Activated CD8-positive, alpha-beta T cell treated with anti-CD3 and anti-CD28 coated beads for 36 hours (primary cell): Measurements from ENCODE around the gene ATRN. TPM values are rescaled to one million over a fixed set of nuclear protein-coding genes. Genes with fewer than 3 reads are reported as not detected.

Source experiments
- ATAC-seq: fragments of 200-7000 bp; cut with Tn5 transposase; one replicate; pipeline ENCODE4 v1.10.0; 2021; ENCODE audit warnings: mild to moderate bottlenecking, moderate library complexity
- CTCF ChIA-PET: fragments of 350-600 bp; sonication (Branson Sonifier 250); formaldehyde crosslinking; loops from one replicate; lab custom pipeline; 2021; ENCODE audit warnings: antibody characterized with exemption; lab: Charles Lee
- POLR2A ChIA-PET: fragments of 350-600 bp; sonication (Branson Sonifier 250); formaldehyde crosslinking; loops from one replicate; lab custom pipeline; 2021; ENCODE audit warnings: antibody characterized with exemption; lab: Charles Lee
- DNase-seq: peaks from one replicate; pipeline ENCODE4 v3.0.0-alpha.2; 2020
- H3K27ac Mint-ChIP-seq: one replicate; pipeline ENCODE4 v1.8.0; 2021; ENCODE audit warnings: mild to moderate bottlenecking, mixed read lengths
- H3K27me3 Mint-ChIP-seq: one replicate; pipeline ENCODE4 v1.8.0; 2021; ENCODE audit warnings: mixed read lengths
- H3K36me3 Mint-ChIP-seq: one replicate; pipeline ENCODE4 v1.8.0; 2021; ENCODE audit warnings: low read depth, mixed read lengths
- H3K4me1 Mint-ChIP-seq: one replicate; pipeline ENCODE4 v1.8.0; 2021; ENCODE audit warnings: low read depth, mixed read lengths
- H3K4me3 Mint-ChIP-seq: one replicate; pipeline ENCODE4 v1.8.0; 2021; ENCODE audit warnings: mild to moderate bottlenecking, moderate library complexity, mixed read lengths
- H3K9me3 Mint-ChIP-seq: one replicate; pipeline ENCODE4 v1.8.0; 2021; ENCODE audit warnings: mixed read lengths
- intact Hi-C: fragments of 100-400 bp; cut with micrococcal nuclease; formaldehyde crosslinking; loops from one replicate; pipeline ENCODE4 v1.10.0; 2022
- total RNA-seq, 2 experiments: library from RNA; stranded (reverse); gene quantifications; one replicate each; pipeline ENCODE4 v1.2.3, GENCODE V29; 2021
- TF ChIP-seq, protein P1 (sequence below): fragments of 200-600 bp; IDR thresholded peaks from one replicate; pipeline ENCODE4 v1.8.0; 2022; ENCODE audit warnings: antibody characterized with exemption, mild to moderate bottlenecking

The ATRN gene
- total RNA-seq, 2 experiments from 2014 or later = 8.2 to 8.6 TPM

DNA sequence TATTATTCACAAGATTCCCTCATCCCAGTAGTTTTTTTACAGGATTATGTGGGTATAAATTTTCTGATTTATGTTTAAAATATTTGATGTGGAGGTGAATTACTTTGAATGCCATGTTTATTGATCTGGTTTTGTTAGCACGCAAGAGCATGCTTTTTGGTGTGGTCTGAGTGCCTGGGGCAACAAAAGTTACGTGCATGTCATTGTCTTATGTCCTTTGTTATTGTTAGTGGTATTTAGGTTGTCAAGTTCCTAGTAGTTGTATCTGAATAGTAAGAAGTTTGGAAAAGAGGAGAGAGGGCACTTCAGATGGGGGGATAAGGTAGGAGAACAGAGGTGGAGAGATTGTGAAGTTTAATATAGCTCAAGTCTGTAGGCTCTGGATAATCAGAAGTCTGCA, 95.0 kb downstream of the ATRN start:
- no peak overlapping the region for H3K27ac Mint-ChIP-seq

DNA sequence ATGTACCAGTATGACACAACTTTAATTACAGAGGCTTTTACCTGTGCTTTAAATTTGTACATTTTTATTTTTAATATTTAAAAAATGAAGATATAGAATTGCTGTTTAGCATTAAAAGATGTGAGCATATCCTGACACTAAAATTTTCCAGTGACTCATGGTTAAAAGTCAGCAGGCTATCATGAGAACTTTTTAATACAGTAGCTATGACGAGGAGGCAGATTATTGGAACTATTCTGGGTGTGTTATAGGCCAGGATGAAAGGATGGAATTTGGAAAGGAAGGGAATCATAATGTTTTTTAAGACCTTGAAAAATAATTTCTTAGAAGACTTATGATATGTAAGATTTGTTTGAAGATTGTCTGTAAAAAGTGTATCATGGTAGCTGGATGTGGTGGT, 101.3 kb downstream of the ATRN start:
- Mint-ChIP-seq H3K4me1 (peaks cover 3% of the 10 kb centered on the region), H3K27me3 (no peaks in the 10 kb centered on the region), H3K36me3 (peaks cover 16% of the 10 kb centered on the region), H3K4me3 (no peak overlapping the region), H3K27ac (no peak overlapping the region), H3K9me3 (no peaks in the 10 kb centered on the region)
- DNase-seq (no peak), ATAC-seq (no peak)
- TF ChIP-seq, protein P1, sequence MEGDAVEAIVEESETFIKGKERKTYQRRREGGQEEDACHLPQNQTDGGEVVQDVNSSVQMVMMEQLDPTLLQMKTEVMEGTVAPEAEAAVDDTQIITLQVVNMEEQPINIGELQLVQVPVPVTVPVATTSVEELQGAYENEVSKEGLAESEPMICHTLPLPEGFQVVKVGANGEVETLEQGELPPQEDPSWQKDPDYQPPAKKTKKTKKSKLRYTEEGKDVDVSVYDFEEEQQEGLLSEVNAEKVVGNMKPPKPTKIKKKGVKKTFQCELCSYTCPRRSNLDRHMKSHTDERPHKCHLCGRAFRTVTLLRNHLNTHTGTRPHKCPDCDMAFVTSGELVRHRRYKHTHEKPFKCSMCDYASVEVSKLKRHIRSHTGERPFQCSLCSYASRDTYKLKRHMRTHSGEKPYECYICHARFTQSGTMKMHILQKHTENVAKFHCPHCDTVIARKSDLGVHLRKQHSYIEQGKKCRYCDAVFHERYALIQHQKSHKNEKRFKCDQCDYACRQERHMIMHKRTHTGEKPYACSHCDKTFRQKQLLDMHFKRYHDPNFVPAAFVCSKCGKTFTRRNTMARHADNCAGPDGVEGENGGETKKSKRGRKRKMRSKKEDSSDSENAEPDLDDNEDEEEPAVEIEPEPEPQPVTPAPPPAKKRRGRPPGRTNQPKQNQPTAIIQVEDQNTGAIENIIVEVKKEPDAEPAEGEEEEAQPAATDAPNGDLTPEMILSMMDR = no peak
- CTCF ChIA-PET = interaction anchor here (3.5 kb wide), 1 partner anchor 8 kb away, joined by 16 read pairs; no protein-coding TSS in a partner anchor
- POLR2A ChIA-PET = no interaction called here
- intact Hi-C loops = no loop called here

More for the DNA sequence above, 95.0 kb downstream of the ATRN start:
- TF ChIP-seq, protein P1 = no peak
- Mint-ChIP-seq H3K27me3 (no peaks in the 10 kb centered on the region), H3K9me3 (no peaks in the 10 kb centered on the region), H3K4me1 (no peaks in the 10 kb centered on the region), H3K4me3 (no peak overlapping the region), H3K36me3 (peaks cover 5% of the 10 kb centered on the region)
- CTCF ChIA-PET = no interaction called here
- intact Hi-C loops = no loop called here
- no peak for DNase-seq
- POLR2A ChIA-PET = interaction anchor here (0.6 kb wide), 1 partner anchor 175 kb away, joined by 3 read pairs; no protein-coding TSS in a partner anchor
- ATAC-seq = no peak

DNA sequence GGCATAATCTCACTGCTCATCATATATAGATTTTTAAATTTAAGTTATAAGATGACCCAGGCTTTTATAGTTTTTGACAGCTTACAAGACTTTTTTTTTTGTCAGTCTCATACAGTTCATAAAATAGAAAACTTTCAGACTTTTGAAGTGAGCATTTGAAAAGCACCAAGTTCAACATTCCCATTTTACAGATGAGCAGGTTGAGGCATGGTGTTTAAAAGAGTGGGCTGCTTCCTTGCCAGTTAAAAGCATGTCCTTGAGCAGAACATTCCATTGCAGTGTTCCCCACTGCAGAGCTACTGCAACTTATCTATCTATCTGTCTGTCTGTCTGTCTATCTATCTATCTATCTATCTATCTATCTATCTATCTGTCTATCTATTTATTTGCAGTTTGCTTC, 105.5 kb downstream of the ATRN start:
- Mint-ChIP-seq H3K27me3 (no peaks in the 10 kb centered on the region), H3K9me3 (no peaks in the 10 kb centered on the region), H3K4me3 (no peak overlapping the region), H3K36me3 (peaks cover 19% of the 10 kb centered on the region), H3K27ac (no peak overlapping the region), H3K4me1 (peaks cover 3% of the 10 kb centered on the region)
- DNase-seq (no peak), ATAC-seq (no peak)
- intact Hi-C loops = no loop called here
- ChIA-PET POLR2A (no interaction called here), CTCF (interaction anchor here (1.1 kb wide), 1 partner anchor 13 kb away, joined by 3 read pairs; no protein-coding TSS in a partner anchor)
- TF ChIP-seq, protein P1 = no peak

DNA sequence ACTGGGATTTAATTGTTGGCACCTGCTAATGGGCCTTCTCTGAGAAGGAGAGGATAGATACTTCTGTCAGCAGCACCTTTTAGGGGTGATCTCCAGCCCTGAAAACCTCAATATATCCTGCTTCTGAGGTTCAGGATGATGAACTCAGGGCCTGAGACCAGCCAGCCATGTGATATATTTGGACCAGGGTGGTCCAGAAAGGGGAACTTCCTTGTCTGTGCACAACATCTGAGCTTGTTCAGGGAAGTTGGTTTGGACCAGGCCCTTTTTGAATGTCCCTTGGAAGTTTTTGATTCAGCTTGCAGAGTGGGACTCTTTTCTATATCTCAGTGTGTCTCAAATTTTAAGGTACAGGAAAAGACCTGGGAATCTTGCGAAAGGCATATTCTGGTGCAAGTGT, 106.5 kb downstream of the ATRN start:
- peaks cover 20% of the 10 kb centered on the region for H3K36me3 Mint-ChIP-seq
- no peak overlapping the region for H3K4me3 Mint-ChIP-seq
- H3K27me3 Mint-ChIP-seq = no peaks in the 10 kb centered on the region
- TF ChIP-seq, protein P1 = no peak
- intact Hi-C loops = no loop called here
- POLR2A ChIA-PET = no interaction called here
- no peak overlapping the region for H3K27ac Mint-ChIP-seq
- no peaks in the 10 kb centered on the region for H3K9me3 Mint-ChIP-seq
- no peaks in the 10 kb centered on the region for H3K4me1 Mint-ChIP-seq
- ATAC-seq (no peak), DNase-seq (no peak)
- CTCF ChIA-PET = interaction anchor here (1.3 kb wide), 1 partner anchor 133 kb away, joined by 5 read pairs; no protein-coding TSS in a partner anchor

DNA sequence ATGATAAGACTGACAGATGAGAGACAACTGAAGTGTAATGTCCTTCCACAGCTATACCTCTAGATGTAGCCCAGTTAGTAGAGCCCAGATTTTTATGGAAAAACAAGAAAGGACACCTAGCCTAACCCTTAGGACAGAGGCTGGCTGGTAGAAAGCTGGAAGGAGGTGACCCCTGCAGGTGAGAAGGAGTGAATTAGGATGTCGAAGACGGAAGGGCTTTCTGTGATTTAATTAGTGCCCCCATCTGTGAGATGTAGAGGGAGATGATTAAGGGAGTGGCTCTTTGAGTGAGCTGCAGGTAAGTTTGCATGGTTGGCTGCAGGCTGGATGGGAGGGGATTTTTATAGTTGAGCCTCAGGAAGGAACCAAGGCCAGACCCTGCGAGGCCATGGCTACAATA, 109.6 kb downstream of the ATRN start:
- Mint-ChIP-seq H3K4me1 (no peaks in the 10 kb centered on the region), H3K27me3 (no peaks in the 10 kb centered on the region), H3K36me3 (peaks cover 34% of the 10 kb centered on the region), H3K27ac (no peak overlapping the region), H3K9me3 (no peaks in the 10 kb centered on the region), H3K4me3 (no peak overlapping the region)
- POLR2A ChIA-PET = no interaction called here
- intact Hi-C loops = no loop called here
- CTCF ChIA-PET = interaction anchor here (0.8 kb wide), 1 partner anchor 96 kb away, joined by 3 read pairs; no protein-coding TSS in a partner anchor
- ATAC-seq (no peak), DNase-seq (no peak)
- TF ChIP-seq, protein P1 = no peak
